Epithelial cell of esophagus (primary cell): Measurements from ENCODE around the gene PPARGC1A.
A peak's percentile ranks its signal among the peaks of the same experiment; 100 is the strongest.

ENCODE experiments used
- DNase-seq: peaks from one replicate; pipeline ENCODE4 v3.0.0; 2010; ENCODE audit warnings: low read depth
- H3K4me3 ChIP-seq: 2 replicates; pipeline ENCODE4 v1.5.1; 2011; ENCODE audit warnings: mild to moderate bottlenecking, low read length, control low read depth
- TF ChIP-seq, protein P1 (sequence below): IDR thresholded peaks from 2 replicates; pipeline ENCODE4 v1.5.1; 2011; ENCODE audit warnings: low read depth, mild to moderate bottlenecking, low read length, control low read depth, inconsistent platforms; ENCODE audit not compliant: insufficient read depth; ENCODE audit errors: missing control alignments

Gene PPARGC1A

DNA sequence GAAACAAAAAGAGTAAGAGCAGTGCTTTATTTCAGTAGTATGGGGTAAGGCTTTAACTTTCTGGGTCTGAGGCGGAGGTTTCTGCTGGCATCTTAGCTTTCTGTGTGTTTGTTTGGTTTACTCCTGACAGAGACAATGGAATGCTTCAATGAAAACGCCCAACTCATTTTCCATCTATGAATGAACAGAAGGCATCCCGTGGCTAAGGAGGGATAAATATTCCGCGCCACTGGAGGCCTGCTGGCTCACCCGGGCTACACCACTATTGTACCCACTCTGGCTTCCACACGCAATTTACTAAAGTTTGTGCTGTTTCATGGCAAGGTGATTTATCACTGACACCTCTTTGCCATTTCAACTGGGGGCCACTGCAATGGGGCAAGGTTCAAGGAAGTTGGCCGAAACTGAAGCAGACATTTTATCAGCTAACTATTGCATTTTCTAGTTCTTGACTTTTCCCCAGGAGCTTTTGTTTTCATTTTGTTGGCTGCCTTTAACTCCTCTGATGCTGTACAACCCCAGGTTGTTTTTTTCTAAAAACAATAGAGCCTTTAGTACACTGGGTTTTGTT lies 32.8 kb upstream of the PPARGC1A start:
- H3K4me3 ChIP-seq, result no peak overlapping the region
- DNase-seq, result no peak
- TF ChIP-seq, protein P1, sequence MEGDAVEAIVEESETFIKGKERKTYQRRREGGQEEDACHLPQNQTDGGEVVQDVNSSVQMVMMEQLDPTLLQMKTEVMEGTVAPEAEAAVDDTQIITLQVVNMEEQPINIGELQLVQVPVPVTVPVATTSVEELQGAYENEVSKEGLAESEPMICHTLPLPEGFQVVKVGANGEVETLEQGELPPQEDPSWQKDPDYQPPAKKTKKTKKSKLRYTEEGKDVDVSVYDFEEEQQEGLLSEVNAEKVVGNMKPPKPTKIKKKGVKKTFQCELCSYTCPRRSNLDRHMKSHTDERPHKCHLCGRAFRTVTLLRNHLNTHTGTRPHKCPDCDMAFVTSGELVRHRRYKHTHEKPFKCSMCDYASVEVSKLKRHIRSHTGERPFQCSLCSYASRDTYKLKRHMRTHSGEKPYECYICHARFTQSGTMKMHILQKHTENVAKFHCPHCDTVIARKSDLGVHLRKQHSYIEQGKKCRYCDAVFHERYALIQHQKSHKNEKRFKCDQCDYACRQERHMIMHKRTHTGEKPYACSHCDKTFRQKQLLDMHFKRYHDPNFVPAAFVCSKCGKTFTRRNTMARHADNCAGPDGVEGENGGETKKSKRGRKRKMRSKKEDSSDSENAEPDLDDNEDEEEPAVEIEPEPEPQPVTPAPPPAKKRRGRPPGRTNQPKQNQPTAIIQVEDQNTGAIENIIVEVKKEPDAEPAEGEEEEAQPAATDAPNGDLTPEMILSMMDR, result no peak

DNA sequence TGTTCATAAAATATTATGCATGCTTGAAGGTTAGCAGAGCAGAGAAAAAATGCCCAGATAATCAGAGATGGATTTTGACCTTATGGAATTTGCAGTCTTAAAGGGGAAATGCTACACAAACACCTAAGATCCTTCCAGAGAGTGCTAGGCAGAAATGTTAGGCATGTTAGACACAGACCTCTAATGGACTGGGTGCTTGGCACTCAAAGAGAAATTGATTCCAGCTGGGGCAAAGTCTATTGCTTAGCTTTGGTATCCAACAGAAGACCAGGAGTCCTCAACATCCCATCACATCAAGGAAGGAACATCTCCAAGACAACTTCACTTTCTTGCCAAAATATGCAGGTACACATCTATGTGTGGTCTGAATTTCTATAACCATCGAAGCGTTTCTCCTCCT lies 32.2 kb upstream of the PPARGC1A start:
- no peak overlapping the region for H3K4me3 ChIP-seq
- TF ChIP-seq, protein P1, result no peak
- no peak for DNase-seq

GRCh38 chr4:23921447-23921845 lies 31.6 kb upstream of the PPARGC1A start:
- DNase-seq, result peak; percentile 5
- TF ChIP-seq, protein P1, result no peak
- H3K4me3 ChIP-seq, result no peak overlapping the region

DNA sequence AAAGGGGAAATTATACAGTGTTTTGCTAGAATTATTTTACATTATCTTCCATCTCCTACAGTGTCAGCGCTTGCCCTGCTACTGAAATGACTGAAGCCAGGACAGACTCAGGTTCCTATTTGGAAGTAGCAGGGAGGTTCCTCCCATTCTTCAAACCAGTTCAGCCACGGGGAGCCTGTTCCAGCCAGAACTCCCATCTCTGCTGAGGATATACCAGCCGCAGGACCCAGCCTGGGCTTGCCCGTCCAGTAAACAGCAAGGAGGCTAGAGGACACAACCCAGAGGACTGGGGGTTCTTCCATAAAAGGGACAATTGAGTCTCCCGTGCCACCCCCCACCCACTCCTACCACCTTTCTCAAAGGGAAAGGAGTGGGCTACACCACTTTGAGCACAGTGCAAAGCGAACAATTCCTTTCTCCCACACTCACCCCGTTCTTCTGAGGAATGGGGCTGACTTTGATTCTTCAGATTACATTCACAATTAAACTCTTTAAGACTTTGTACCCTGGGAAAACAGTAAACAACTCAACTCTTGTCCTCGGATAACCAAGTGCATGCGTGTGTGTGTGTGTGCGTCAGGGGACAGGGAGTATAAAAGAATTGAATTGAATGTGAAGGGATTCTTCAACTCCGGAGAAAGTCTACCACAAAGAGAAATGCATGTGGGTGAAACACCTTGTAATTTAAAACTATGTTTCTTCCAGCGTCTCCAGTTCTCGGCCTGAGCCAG lies 31.0 kb upstream of the PPARGC1A start:
- no peak overlapping the region for H3K4me3 ChIP-seq
- TF ChIP-seq, protein P1, result no peak
- peak; percentile 62 for DNase-seq

DNA sequence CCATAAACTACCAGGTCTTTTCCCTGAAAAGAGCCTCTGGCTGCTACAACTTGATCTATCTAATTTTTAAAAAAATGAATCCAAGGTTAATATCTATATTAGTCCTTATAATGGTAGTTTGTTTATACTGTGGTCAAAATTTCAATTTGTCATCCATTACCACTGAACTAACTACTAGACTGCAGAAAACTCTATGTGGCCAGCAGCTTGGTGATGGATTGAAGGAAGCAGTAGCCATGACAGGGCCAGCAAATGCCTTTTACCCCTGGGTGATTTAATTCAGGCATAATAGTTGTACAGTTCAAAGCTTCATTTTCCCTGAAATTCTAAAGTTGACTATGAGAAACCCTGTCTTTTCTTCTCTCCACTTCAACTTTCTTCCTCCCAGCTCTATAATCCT lies 30.4 kb upstream of the PPARGC1A start:
- DNase-seq, result no peak
- TF ChIP-seq, protein P1, result no peak
- no peak overlapping the region for H3K4me3 ChIP-seq

DNA sequence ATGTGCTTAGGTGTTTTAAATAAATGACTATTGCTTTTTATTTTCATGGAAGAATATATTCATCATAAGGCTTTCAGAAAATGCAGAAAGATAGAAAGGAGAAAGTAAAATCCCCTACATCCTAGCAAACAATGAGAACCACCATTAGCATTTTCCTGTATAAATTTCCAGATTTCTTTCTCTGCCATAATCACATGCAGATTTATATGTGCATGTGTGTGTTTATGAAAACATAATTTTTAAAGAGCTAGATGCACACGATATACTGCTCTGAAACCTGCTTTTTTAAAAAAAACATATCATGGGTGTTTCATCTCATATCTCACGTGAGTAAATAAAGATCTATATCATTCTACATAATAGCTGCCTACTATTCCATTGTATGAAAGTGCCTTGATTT lies 26.4 kb upstream of the PPARGC1A start:
- no peak for DNase-seq
- TF ChIP-seq, protein P1, result no peak
- H3K4me3 ChIP-seq, result no peak overlapping the region
